Hair follicular keratinocyte (primary cell): ENCODE data around the gene DENND2C. TPM values are rescaled to one million over a fixed set of nuclear protein-coding genes. Genes with fewer than 3 reads are reported as not detected.

Experiments used
- total RNA-seq: library from RNA; depleted of rRNA; stranded (reverse); fragments of >200 nt; gene quantifications from 2 replicates; pipeline ENCODE4 v1.2.3, GENCODE V29; 2015

DENND2C gene
- 6.2 and 9.2 TPM in 2 replicates for total RNA-seq

GRCh38 chr1:114669562-114670082 is at the start of gene DENND2C:
Gene DENND2C, minus strand, starts transcription at chr1:114670049. Its CDS starts 44,065 bp downstream, at chr1:114625984.

GRCh38 chr1:114716304-114717170 is 46.7 kb upstream of the DENND2C start, which contains the start of gene NRAS:
Gene NRAS, minus strand, starts transcription at chr1:114716771. Its CDS starts 611 bp downstream, at chr1:114716160.

GRCh38 chr1:114695430-114696058 is 25.7 kb upstream of the DENND2C start, which contains the start of gene AMPD1:
Gene AMPD1, minus strand, starts transcription at chr1:114695546. Its CDS starts 75 bp downstream, at chr1:114695471.

GRCh38 chr1:114581335-114582287 is 88.2 kb downstream of the DENND2C start, which contains the start of gene BCAS2:
Gene BCAS2, minus strand, starts transcription at chr1:114581615. Its CDS starts 24 bp downstream, at chr1:114581591.

Other genes starting within 250 kb of the DENND2C start
- 12.4 and 12.5 TPM in 2 replicates for gene TRIM33, start 158.8 kb downstream of the DENND2C start, total RNA-seq
- 35.8 and 44.3 TPM in 2 replicates for gene BCAS2, start 88.4 kb downstream of the DENND2C start, total RNA-seq
- not detected in 2 replicates for gene AMPD1, start 25.5 kb upstream of the DENND2C start, total RNA-seq
- gene NRAS, start 46.7 kb upstream of the DENND2C start, total RNA-seq = 54.1 and 58.5 TPM in 2 replicates
- 311 and 386 TPM in 2 replicates for gene CSDE1, start 87.9 kb upstream of the DENND2C start, total RNA-seq
- 38.7 and 75.5 TPM in 2 replicates for gene SIKE1, start 110.6 kb upstream of the DENND2C start, total RNA-seq
- gene SYCP1, start 184.8 kb upstream of the DENND2C start, total RNA-seq = under 0.01 TPM in 1 of 2 replicates, not detected in the other